GM12878 (cell line): ENCODE results near the gene TNIP2. TPM values are rescaled to one million over a fixed set of nuclear protein-coding genes. Genes with fewer than 3 reads are reported as not detected.

Source experiments
- polyA plus RNA-seq, 11 experiments: library from polyadenylated mRNA; depleted of rRNA in 4 of 11; unstranded in 6 of 11; stranded (reverse) in 5 of 11; fragments of >200 nt; fragmentation: Nextera tagmentation in 4 of 11; fragmentation: Illumina TruSeq in 1 of 11; extraction: Ambion mirVana in 4 of 11; extraction: Trizol in 1 of 11; gene quantifications; 1 replicate in 1 of 11; 2 replicates in 10 of 11; pipeline versions ENCODE4 v1.2.1 to v1.2.3, GENCODE V29; 2011 to 2016; ENCODE audit warnings: inconsistent platforms in 2 of 11, missing spikeins in 2 of 11, low read depth in 1 of 11
- total RNA-seq, 4 experiments: library from RNA; depleted of rRNA in 3 of 4; stranded (reverse); fragments of >200 nt in 3 of 4; fragmentation: Illumina TruSeq in 1 of 4; extraction: Trizol in 1 of 4; gene quantifications; 2 replicates each; pipeline versions ENCODE4 v1.2.1 to v1.2.3, GENCODE V29; 2013 to 2021

The TNIP2 gene
- total and polyA plus RNA-seq, 10 of the 15 experiments (the other 5 are each of a cell fraction or from before 2014, with no cell fraction given), result 1.4 to 64.9 (median 45.5) TPM

Other genes starting within 250 kb of the TNIP2 start
- 9.3 and 9.8 TPM in 2 replicates for gene FAM193A, start 219.7 kb downstream of the TNIP2 start, total RNA-seq (2014; rRNA removed)
- 8.6 and 8.9 TPM in 2 replicates for gene FAM193A, start 219.7 kb downstream of the TNIP2 start, total RNA-seq (2014; rRNA removed; fragmentation: Illumina TruSeq; extraction: Trizol)
- 22.2 and 23.3 TPM in 2 replicates for gene FAM193A, start 219.7 kb downstream of the TNIP2 start, total RNA-seq (2021)
- 3.7 and 5.1 TPM in 2 replicates for gene FAM193A, start 219.7 kb downstream of the TNIP2 start, polyA plus RNA-seq (2011; rRNA removed)
- gene FAM193A, start 219.7 kb downstream of the TNIP2 start, polyA plus RNA-seq (2014; fragmentation: Illumina TruSeq; extraction: Trizol), result 8.5 and 12.4 TPM in 2 replicates
- under 1 TPM; 0.52 to 0.91 TPM for gene FAM193A, start 219.7 kb downstream of the TNIP2 start, polyA plus RNA-seq (2014; fragmentation: Nextera tagmentation; extraction: Ambion mirVana)
- gene FAM193A, start 219.7 kb downstream of the TNIP2 start, polyA plus RNA-seq (2014; rRNA removed), result 8.6 and 10.3 TPM in 2 replicates
- gene FAM193A, start 219.7 kb downstream of the TNIP2 start, polyA plus RNA-seq (2016; fragmentation: Nextera tagmentation; extraction: Ambion mirVana), result 1 to 10 TPM; 5.3 to 6.1 TPM
- 35.5 and 40.9 TPM in 2 replicates for gene SH3BP2, start 36.7 kb upstream of the TNIP2 start, total RNA-seq (2014; rRNA removed)
- gene SH3BP2, start 36.7 kb upstream of the TNIP2 start, total RNA-seq (2014; rRNA removed; fragmentation: Illumina TruSeq; extraction: Trizol), result 17.5 and 19.0 TPM in 2 replicates
- 51.1 and 61.8 TPM in 2 replicates for gene SH3BP2, start 36.7 kb upstream of the TNIP2 start, total RNA-seq (2021)
- 18.0 and 37.1 TPM in 2 replicates for gene SH3BP2, start 36.7 kb upstream of the TNIP2 start, polyA plus RNA-seq (2011; rRNA removed)
- gene SH3BP2, start 36.7 kb upstream of the TNIP2 start, polyA plus RNA-seq (2014; fragmentation: Illumina TruSeq; extraction: Trizol), result 7.8 and 18.3 TPM in 2 replicates
- 1 to 10 TPM; 1.1 TPM for gene SH3BP2, start 36.7 kb upstream of the TNIP2 start, polyA plus RNA-seq (2014; fragmentation: Nextera tagmentation; extraction: Ambion mirVana)
- 54.7 and 57.8 TPM in 2 replicates for gene SH3BP2, start 36.7 kb upstream of the TNIP2 start, polyA plus RNA-seq (2014; rRNA removed)
- 10 to 100 TPM; 23.0 to 24.8 TPM for gene SH3BP2, start 36.7 kb upstream of the TNIP2 start, polyA plus RNA-seq (2016; fragmentation: Nextera tagmentation; extraction: Ambion mirVana)
- 128 and 136 TPM in 2 replicates for gene ADD1, start 87.5 kb upstream of the TNIP2 start, total RNA-seq (2014; rRNA removed)
- gene ADD1, start 87.5 kb upstream of the TNIP2 start, total RNA-seq (2014; rRNA removed; fragmentation: Illumina TruSeq; extraction: Trizol), result 65.6 and 70.1 TPM in 2 replicates
- 182 and 183 TPM in 2 replicates for gene ADD1, start 87.5 kb upstream of the TNIP2 start, total RNA-seq (2021)
- gene ADD1, start 87.5 kb upstream of the TNIP2 start, polyA plus RNA-seq (2011; rRNA removed), result 75.4 and 93.5 TPM in 2 replicates
- gene ADD1, start 87.5 kb upstream of the TNIP2 start, polyA plus RNA-seq (2014; fragmentation: Illumina TruSeq; extraction: Trizol), result 97.2 and 107 TPM in 2 replicates
- 10 to 100 TPM; 21.6 to 50.2 TPM for gene ADD1, start 87.5 kb upstream of the TNIP2 start, polyA plus RNA-seq (2014; fragmentation: Nextera tagmentation; extraction: Ambion mirVana)
- gene ADD1, start 87.5 kb upstream of the TNIP2 start, polyA plus RNA-seq (2014; rRNA removed), result 113 and 126 TPM in 2 replicates
- 100 to 1,000 TPM; 113 to 116 TPM for gene ADD1, start 87.5 kb upstream of the TNIP2 start, polyA plus RNA-seq (2016; fragmentation: Nextera tagmentation; extraction: Ambion mirVana)
- 40.3 and 42.1 TPM in 2 replicates for gene NOP14, start 207.1 kb upstream of the TNIP2 start, total RNA-seq (2014; rRNA removed)
- 52.5 and 57.3 TPM in 2 replicates for gene NOP14, start 207.1 kb upstream of the TNIP2 start, total RNA-seq (2014; rRNA removed; fragmentation: Illumina TruSeq; extraction: Trizol)
- 74.3 and 80.6 TPM in 2 replicates for gene NOP14, start 207.1 kb upstream of the TNIP2 start, total RNA-seq (2021)
- gene NOP14, start 207.1 kb upstream of the TNIP2 start, polyA plus RNA-seq (2011; rRNA removed), result 17.2 and 18.8 TPM in 2 replicates
- 64.9 and 65.2 TPM in 2 replicates for gene NOP14, start 207.1 kb upstream of the TNIP2 start, polyA plus RNA-seq (2014; fragmentation: Illumina TruSeq; extraction: Trizol)
- gene NOP14, start 207.1 kb upstream of the TNIP2 start, polyA plus RNA-seq (2014; fragmentation: Nextera tagmentation; extraction: Ambion mirVana), result 10 to 100 TPM; 13.8 to 24.7 TPM
- 31.6 and 36.4 TPM in 2 replicates for gene NOP14, start 207.1 kb upstream of the TNIP2 start, polyA plus RNA-seq (2014; rRNA removed)
- 10 to 100 TPM; 74.5 to 76.6 TPM for gene NOP14, start 207.1 kb upstream of the TNIP2 start, polyA plus RNA-seq (2016; fragmentation: Nextera tagmentation; extraction: Ambion mirVana)
- gene GRK4, start 207.2 kb upstream of the TNIP2 start, total RNA-seq (2014; rRNA removed), result 2.3 and 2.5 TPM in 2 replicates
- 2.4 and 2.9 TPM in 2 replicates for gene GRK4, start 207.2 kb upstream of the TNIP2 start, total RNA-seq (2014; rRNA removed; fragmentation: Illumina TruSeq; extraction: Trizol)
- gene GRK4, start 207.2 kb upstream of the TNIP2 start, total RNA-seq (2021), result 3.0 and 3.6 TPM in 2 replicates
- 1.3 and 1.5 TPM in 2 replicates for gene GRK4, start 207.2 kb upstream of the TNIP2 start, polyA plus RNA-seq (2011; rRNA removed)
- gene GRK4, start 207.2 kb upstream of the TNIP2 start, polyA plus RNA-seq (2014; fragmentation: Illumina TruSeq; extraction: Trizol), result 2.3 TPM in 2 replicates
- gene GRK4, start 207.2 kb upstream of the TNIP2 start, polyA plus RNA-seq (2014; fragmentation: Nextera tagmentation; extraction: Ambion mirVana), result 1 to 10 TPM; 1.1 to 1.6 TPM
- gene GRK4, start 207.2 kb upstream of the TNIP2 start, polyA plus RNA-seq (2014; rRNA removed), result 2.9 and 3.0 TPM in 2 replicates
- gene GRK4, start 207.2 kb upstream of the TNIP2 start, polyA plus RNA-seq (2016; fragmentation: Nextera tagmentation; extraction: Ambion mirVana), result 1 to 10 TPM; 3.4 to 4.0 TPM